ENCODE results near the gene ROS1.
"Not testable (repeated sequence)": the region's sequence is repeated elsewhere in the genome, so short reads cannot be mapped to it uniquely, and the experiment has no call there.

ROS1 gene

DNA sequence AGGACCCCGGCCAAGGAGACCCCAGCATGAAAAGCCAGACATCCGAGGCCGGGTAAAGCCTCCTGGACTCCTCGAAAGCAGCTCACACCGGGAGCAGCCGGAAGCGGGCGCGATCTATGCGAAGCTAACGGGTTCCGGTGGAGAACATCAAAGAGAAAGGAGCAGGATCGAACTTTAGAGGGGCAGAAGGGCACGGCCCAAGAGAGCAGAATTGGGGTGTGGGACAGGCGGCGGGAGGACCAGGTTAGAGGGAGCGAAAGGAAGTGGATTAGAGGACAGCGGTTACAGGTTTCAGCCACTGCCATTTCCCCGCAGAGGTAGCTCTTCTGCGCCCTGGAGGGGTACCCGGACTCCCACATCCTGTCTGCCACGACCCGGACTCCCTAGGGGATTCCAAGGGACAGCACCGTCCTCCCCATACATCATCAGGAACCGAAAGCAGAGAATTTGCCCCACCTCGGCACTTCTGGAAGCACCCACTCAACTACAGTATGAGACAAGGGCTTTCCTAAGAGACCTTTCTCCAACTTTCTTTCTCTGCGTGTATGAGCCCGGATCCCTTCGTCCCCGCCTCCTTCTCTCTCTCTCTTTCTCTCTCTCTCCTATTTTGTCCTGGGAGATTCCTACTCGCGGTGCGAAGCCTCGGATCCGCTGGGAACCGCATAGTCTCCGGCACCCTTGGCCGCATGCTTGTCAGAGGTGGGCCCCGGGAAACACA, 160.9 kb downstream of the ROS1 start:
- peak; percentile 34 for DNase-seq

DNA sequence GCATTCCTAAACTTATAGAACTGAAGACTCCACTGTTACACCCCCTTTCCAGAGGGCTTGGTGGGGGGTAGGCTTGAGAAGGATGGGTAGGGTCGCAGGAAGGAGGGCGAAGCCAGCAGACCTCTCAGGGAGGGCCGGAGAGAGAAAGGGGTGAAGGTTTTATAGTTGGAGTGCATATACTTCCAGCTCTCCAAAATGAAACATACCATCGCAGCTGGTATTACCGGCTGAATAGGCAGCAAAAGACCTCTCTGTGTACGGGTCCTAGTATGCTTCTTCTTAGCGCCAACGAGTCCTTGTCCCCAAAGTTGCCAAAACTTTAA, 161.4 kb downstream of the ROS1 start:
- DNase-seq = no peak

DNA sequence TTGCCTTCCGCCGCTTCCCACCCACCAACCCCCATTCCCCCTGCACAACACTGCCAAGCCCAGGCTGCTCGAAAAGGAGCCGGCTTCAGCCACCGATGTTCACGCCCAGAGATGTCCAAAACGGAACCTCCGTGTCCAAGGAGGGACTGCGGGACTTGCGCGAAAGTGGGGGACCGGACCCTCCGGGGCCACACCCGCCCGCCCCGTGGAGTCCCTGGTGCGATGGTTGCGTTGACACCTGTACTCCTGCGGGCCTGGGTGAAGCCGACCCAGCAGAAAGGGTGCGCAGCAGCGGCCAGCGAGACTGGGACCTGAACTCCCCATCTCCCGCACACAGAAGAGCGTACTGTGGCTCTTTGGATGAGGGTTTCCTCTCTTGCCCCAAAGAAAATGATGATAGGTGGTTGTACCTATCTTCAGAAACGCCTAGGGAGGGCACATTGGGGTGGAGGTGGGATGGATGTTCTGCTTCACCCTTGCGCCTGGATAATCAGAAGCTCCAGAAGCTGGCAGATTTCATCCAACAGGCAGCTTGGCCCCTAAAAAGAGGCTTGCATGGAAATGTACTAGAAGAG, 162.3 kb downstream of the ROS1 start:
- DNase-seq = no peak

DNA sequence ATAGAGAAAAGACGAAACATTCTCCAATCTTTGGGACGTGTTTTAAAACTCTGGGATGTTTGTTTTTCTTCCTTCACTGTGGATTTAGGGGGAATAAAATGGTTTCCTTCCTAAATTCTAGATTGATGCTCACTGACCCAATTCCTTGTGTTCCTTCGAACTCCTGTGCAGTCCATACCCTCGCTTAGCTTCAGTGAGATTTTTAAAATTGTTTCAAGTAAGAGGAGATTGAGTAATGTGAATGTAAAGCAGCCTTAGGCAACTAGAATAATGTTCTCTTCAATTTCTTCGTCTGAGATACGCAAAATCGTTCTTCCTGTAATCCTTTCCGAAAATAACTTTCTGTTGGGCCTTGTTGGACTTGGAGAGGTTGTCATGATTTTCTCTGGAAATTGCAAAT, 162.9 kb downstream of the ROS1 start:
- no peak for DNase-seq

DNA sequence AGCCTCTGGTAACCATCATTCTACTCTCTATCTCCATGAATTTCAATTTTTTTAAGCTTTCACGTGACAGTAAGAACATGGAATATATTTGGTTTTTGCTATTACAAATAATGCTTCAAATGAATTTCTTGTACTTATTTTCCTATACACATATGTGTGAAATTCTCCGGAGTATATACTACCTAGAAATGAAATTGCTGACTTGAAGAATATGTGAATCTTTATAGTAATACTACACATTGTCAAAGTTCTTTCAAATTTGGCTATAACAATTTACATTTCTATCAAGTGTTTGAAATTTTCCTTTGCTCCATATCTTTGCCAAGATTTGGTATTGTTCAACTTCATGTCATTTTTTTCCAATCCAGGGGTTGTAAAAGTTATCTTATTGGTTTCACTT, 172.0 kb downstream of the ROS1 start:
- DNase-seq = no peak

DNA sequence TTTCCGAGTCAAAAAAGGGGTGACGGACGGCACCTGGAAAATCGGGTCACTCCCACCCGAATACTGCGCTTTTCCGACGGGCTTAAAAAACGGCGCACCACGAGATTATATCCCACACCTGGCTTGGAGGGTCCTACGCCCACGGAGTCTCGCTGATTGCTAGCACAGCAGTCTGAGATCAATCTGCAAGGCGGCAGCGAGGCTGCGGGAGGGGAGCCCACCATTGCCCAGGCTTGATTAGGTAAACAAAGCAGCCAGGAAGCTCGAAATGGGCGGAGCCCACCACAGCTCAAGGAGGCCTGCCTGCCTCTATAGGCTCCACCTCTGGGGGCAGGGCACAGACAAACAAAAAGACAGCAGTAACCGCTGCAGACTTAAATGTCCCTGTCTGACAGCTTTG, 180.8 kb downstream of the ROS1 start:
- not testable (repeated sequence) for DNase-seq

DNA sequence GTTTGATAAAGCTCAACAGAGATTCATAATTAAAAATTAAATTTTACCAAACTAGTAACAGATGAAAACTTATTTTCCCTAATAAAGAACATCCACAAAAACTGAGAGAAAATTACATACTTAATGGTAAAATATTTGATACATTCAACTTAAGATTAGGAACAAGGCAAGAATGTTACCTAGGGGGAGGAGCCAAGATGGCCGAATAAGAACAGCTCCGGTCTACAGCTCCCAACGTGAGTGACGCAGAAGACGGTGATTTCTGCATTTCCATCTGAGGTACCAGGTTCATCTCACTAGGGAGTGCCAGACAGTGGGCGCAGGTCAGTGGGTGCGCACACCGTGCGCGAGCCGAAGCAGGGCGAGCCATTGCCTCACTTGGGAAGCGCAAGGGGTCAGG, 181.2 kb downstream of the ROS1 start:
- not testable (repeated sequence) for DNase-seq
